Breast epithelium (tissue), 4 donors: ENCODE results near the gene HOXB2. TPM values are rescaled to one million over a fixed set of nuclear protein-coding genes. Genes with fewer than 3 reads are reported as not detected.

Experiments
- DNase-seq, 2 donors: peaks; one replicate each; pipeline ENCODE4 v3.0.0-alpha.2; 2019; ENCODE audit warnings: low spot score in 2 of 2
- H3K27ac ChIP-seq, 2 donors: fragments of 200-600 bp; sonication (generic) in 1 of 2; one replicate each; pipeline ENCODE4 v1.5.1; 2016 to 2019; ENCODE audit warnings: mild to moderate bottlenecking in 1 of 2
- H3K27me3 ChIP-seq, 2 donors: fragments of 200-600 bp; sonication (generic) in 1 of 2; one replicate each; pipeline versions ENCODE4 v1.5.1 to v1.6.0; 2017 to 2019; ENCODE audit warnings: control low read depth in 1 of 2, mild to moderate bottlenecking in 1 of 2
- H3K36me3 ChIP-seq: fragments of 200-600 bp; one replicate; pipeline ENCODE4 v1.5.1; 2019
- H3K4me1 ChIP-seq, 2 donors: fragments of 200-600 bp; sonication (generic); one replicate each; pipeline ENCODE4 v1.5.1; 2016 to 2019; ENCODE audit warnings: control low read depth in 1 of 2
- H3K4me3 ChIP-seq, 3 donors: fragments of 200-600 bp; sonication (generic); 1 replicate in 2 of 3; 2 replicates in 1 of 3; pipeline ENCODE4 v1.5.1; 2016 to 2019; ENCODE audit warnings: mild to moderate bottlenecking in 3 of 3, moderate library complexity in 2 of 3
- H3K9me3 ChIP-seq, 2 donors: fragments of 200-600 bp; sonication (generic) in 1 of 2; one replicate each; pipeline ENCODE4 v1.5.1; 2016 to 2019; ENCODE audit warnings: control low read depth in 1 of 2
- POLR2A ChIP-seq: fragments of 450-650 bp; IDR thresholded peaks from one replicate; pipeline ENCODE4 v1.6.1; 2016; ENCODE audit warnings: antibody characterized with exemption, mild to moderate bottlenecking, moderate library complexity
- POLR2AphosphoS5 ChIP-seq, 3 donors: sonication (generic); formaldehyde crosslinking; IDR thresholded peaks; one replicate each; pipeline ENCODE4 v1.6.1; 2017; ENCODE audit warnings: antibody characterized with exemption in 3 of 3
- intact Hi-C: fragments of 100-400 bp; cut with DNase I; formaldehyde crosslinking; loops from one replicate; pipeline ENCODE4 v1.15.1; 2023; ENCODE audit warnings: low total_unique reads
- total RNA-seq, 3 donors: library from RNA; depleted of rRNA; stranded (reverse); fragments of >200 nt; gene quantifications; one replicate each; pipeline ENCODE4 v1.1.0, GENCODE V29; 2016
- TF ChIP-seq, protein P1 (sequence below), 3 donors: fragments of 450-650 bp; IDR thresholded peaks; one replicate each; pipeline ENCODE4 v1.5.1; 2016 to 2017; ENCODE audit warnings: antibody characterized with exemption in 3 of 3, mild to moderate bottlenecking in 3 of 3, moderate library complexity in 3 of 3

Gene HOXB2
- total RNA-seq, 3 donors from 2014 or later = 13.6 to 36.4 (median 19.6) TPM

DNA sequence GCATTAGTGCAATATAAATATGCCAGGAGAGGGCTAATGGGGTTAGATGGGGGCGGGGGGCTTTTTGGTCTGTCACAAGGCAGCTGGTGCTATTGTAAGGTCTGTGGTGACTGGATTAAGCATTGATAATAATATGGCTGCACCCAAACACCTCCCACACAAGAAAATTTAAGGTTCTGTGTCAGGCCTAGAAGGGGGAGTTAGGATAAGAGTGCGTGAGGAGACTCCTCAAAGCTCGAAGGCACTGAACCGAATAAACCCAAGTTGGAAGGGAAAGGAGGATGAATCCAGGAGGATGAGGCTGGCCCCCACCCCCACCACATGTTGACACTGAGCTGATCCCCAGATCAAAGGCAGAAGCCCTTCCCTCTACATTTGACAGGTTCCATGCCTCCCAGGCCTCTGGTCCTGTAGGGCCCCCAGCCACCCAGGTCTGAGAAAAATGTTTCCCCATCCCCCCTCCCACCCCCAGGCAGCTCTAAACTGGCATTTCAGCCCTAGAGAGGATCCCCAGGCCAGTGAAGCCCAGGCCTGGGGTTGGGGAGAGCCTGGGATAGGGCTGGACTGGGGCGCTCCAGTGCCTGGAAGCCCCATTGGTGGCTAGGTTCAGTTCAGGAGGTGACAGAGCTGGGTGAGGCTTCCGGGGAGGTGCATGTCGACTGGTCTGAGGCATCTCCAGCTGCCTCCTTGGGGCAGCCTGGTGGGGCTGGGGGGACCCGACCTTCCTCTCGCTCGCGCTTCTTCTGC is 15.8 kb downstream of the HOXB2 start:
- Histone ChIP-seq H3K27me3 (peaks cover 0 to 8% of the 10 kb centered on the region in 2 donors), H3K4me1 (no peaks in the 10 kb centered on the region), H3K9me3 (no peaks in the 10 kb centered on the region), H3K4me3 (no peak overlapping the region), H3K27ac (no peak overlapping the region), H3K36me3 (no peaks in the 10 kb centered on the region)
- intact Hi-C loops = no loop called here
- DNase-seq = no peak
- no peak for TF ChIP-seq POLR2A
- TF ChIP-seq, protein P1, sequence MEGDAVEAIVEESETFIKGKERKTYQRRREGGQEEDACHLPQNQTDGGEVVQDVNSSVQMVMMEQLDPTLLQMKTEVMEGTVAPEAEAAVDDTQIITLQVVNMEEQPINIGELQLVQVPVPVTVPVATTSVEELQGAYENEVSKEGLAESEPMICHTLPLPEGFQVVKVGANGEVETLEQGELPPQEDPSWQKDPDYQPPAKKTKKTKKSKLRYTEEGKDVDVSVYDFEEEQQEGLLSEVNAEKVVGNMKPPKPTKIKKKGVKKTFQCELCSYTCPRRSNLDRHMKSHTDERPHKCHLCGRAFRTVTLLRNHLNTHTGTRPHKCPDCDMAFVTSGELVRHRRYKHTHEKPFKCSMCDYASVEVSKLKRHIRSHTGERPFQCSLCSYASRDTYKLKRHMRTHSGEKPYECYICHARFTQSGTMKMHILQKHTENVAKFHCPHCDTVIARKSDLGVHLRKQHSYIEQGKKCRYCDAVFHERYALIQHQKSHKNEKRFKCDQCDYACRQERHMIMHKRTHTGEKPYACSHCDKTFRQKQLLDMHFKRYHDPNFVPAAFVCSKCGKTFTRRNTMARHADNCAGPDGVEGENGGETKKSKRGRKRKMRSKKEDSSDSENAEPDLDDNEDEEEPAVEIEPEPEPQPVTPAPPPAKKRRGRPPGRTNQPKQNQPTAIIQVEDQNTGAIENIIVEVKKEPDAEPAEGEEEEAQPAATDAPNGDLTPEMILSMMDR (IDR thresholded peaks at IDR 0.05) = no peak
- no peak for TF ChIP-seq POLR2AphosphoS5 (IDR thresholded peaks at IDR 0.05)

DNA sequence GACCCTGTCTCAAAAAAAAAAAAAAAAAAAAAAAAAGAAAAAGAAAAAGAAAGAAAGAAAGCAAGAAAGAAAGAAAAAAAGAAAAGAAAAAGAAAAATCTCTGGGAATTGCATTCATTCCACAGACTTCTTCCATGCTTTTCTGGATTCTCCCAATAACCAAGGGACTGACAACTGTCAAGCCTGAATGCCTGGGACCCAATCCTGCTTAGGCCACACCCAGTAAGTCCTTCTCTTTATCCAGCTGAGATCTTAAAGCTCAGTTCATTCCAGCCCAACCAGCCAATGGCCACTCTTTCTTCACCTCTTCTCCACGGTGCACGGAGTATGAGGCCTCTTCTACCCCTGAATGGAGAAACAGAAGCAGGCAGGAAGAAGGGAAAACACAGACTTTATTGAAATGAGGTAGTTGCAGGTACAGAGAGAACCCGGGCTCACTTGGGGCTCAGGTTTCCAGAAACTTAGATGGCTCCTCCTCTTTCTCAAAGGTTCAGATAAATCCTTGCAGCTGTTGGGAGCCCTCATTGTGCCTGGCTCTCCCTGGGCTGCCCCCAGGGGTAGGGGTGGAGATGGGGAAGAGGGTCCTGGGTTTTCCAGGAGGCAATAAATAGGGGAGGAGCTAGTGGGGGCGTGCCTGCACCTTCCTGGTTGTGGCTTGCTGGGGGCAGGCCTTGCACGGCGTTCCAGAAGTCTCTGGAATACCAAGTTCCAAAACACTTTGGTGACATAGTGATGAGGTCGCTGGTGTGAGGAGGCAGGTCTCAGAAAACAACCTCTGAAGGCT is 16.6 kb downstream of the HOXB2 start:
- H3K4me1 ChIP-seq = no peaks in the 10 kb centered on the region
- peaks cover 0 to 8% of the 10 kb centered on the region in 2 donors for H3K27me3 ChIP-seq
- TF ChIP-seq POLR2A (no peak), POLR2AphosphoS5 (IDR thresholded peaks at IDR 0.05) (no peak)
- TF ChIP-seq, protein P1 (IDR thresholded peaks at IDR 0.05) = no peak
- no peak overlapping the region for H3K4me3 ChIP-seq
- H3K27ac ChIP-seq = no peak overlapping the region
- DNase-seq = no peak
- H3K9me3 ChIP-seq = no peaks in the 10 kb centered on the region
- H3K36me3 ChIP-seq = no peaks in the 10 kb centered on the region
- intact Hi-C loops = no loop called here

- H3K27ac ChIP-seq = peak overlapping the region in 1 of 2 donors; percentile 32
- peak overlapping the region in 1 of 3 donors; percentile 58 for H3K4me3 ChIP-seq
- H3K9me3 ChIP-seq = no peaks in the 10 kb centered on the region
- intact Hi-C loops = no loop called here
- H3K36me3 ChIP-seq = no peaks in the 10 kb centered on the region
- H3K4me1 ChIP-seq = no peaks in the 10 kb centered on the region
- H3K27me3 ChIP-seq = peaks cover 0 to 8% of the 10 kb centered on the region in 2 donors
- TF ChIP-seq POLR2A = no peak
- TF ChIP-seq, protein P1 (IDR thresholded peaks at IDR 0.05) = no peak
- DNase-seq = no peak
Measured at GRCh38 chr17:48527547-48527932, 17.4 kb downstream of the HOXB2 start.

DNA sequence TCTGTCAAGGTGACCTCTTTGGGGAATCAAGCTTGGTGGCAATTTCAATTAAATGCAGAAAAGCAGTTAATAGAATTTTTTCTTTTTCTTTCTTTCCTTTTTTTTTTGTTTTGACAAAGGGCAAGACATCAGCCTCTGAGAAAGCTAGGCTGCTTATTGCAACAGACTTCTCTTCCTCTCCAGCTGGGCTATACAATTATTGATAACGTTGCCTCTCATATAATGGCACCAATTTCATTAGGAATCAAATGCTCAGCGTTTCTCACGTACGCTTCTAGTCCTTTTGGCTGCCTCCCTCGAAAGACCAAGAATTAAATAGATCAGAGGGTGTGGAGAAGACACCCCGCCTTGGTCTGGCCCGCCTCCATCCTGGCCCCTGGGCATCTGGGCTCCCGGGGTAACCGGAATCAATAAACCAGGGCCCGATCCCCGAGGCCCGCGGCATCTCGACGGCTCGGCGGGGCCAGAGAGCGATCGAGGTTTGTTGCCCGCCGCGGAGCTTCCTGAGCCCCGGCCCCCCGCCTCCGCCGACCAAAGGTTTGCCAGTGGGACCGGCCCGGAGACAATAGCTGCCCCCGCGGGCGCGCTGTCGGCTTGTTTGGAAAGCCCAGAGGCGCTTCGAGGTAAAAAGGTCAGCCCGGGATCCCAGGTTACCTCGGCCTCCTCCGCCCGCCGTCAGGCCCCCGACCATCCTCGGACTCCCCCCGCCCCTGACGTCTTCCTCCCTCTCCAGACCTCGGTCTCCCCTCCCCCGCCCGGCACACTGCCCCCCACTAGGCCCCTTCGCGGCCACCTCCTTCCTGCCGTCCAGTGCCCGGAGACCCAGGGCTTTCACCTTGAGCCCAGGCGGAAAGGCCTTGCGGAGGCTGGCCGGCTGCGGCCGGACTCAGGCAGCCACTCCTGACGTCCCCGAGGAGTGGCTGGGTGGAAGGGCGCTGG is 18.0 kb downstream of the HOXB2 start:
- peak overlapping the region in 2 of 3 donors; percentile 16 to 58 for H3K4me3 ChIP-seq
- no peaks in the 10 kb centered on the region for H3K36me3 ChIP-seq
- no peak for DNase-seq
- intact Hi-C loops = no loop called here
- no peaks in the 10 kb centered on the region for H3K4me1 ChIP-seq
- H3K27me3 ChIP-seq = peaks cover 0 to 8% of the 10 kb centered on the region in 2 donors
- H3K9me3 ChIP-seq = no peaks in the 10 kb centered on the region
- no peak for TF ChIP-seq POLR2A
- TF ChIP-seq, protein P1 (IDR thresholded peaks at IDR 0.05) = no peak
- no peak for TF ChIP-seq POLR2AphosphoS5 (IDR thresholded peaks at IDR 0.05)
- H3K27ac ChIP-seq = peak overlapping the region in 1 of 2 donors; percentile 32
